ENCODE results near the gene GPR6.
A peak's percentile ranks its signal among the peaks of the same experiment; 100 is the strongest.

GPR6 gene

DNA sequence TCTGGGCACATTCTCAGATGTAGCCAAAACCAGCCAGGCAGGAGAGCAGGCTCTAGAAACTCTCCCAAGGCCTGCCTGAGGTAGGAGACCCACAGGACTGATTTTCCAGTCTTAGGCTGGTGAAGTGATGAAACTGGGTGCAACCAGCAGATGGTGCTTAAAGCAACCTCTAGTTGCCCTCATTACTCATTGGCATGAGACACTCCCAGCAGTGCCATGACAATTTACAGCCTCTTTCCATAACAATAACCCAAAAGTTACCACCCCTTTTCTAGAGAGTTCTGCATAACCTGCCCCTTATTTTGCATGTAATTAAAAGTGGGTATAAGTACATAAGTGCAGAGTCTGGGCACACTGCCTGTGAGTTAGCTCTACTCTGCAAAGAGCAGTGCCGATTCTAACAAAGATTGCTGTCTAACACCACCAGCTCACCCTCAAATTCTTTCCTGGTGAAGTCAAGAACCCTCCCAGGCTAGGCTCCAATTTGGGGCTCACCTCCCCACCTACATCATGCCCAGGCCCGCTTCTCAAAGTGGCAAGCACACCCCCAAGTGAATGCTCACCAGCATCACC is 14.4 kb upstream of the GPR6 start:
- no peaks in the 10 kb centered on the region for H3K27me3 ChIP-seq (ENCODE audit: insufficient read depth, low read depth, severe bottlenecking)
- no peak overlapping the region for H3K4me3 ChIP-seq (ENCODE audit: low read depth, low read length)
- H3K27ac ChIP-seq = no peak overlapping the region
- H3K9me3 ChIP-seq (ENCODE audit: severe bottlenecking) = no peaks in the 10 kb centered on the region
- DNase-seq = no peak
- H3K36me3 ChIP-seq = no peaks in the 10 kb centered on the region
- no peak for TF ChIP-seq CTCF (IDR thresholded peaks at IDR 0.05; ENCODE audit: low read depth, low read length)

GRCh38 chr6:109964949-109965348 is 13.2 kb upstream of the GPR6 start:
- H3K27ac ChIP-seq = no peak overlapping the region
- TF ChIP-seq CTCF (IDR thresholded peaks at IDR 0.05; ENCODE audit: low read depth, low read length) = no peak
- H3K9me3 ChIP-seq (ENCODE audit: severe bottlenecking) = no peaks in the 10 kb centered on the region
- H3K36me3 ChIP-seq = no peaks in the 10 kb centered on the region
- no peak overlapping the region for H3K4me3 ChIP-seq (ENCODE audit: low read depth, low read length)
- no peak for DNase-seq
- H3K27me3 ChIP-seq (ENCODE audit: insufficient read depth, low read depth, severe bottlenecking) = no peaks in the 10 kb centered on the region

GRCh38 chr6:109966299-109966698 is 11.8 kb upstream of the GPR6 start:
- Histone ChIP-seq H3K27me3 (ENCODE audit: insufficient read depth, low read depth, severe bottlenecking) (no peaks in the 10 kb centered on the region), H3K27ac (no peak overlapping the region), H3K4me3 (ENCODE audit: low read depth, low read length) (no peak overlapping the region), H3K9me3 (ENCODE audit: severe bottlenecking) (no peaks in the 10 kb centered on the region), H3K36me3 (no peaks in the 10 kb centered on the region)
- no peak for DNase-seq
- no peak for TF ChIP-seq CTCF (IDR thresholded peaks at IDR 0.05; ENCODE audit: low read depth, low read length)

DNA sequence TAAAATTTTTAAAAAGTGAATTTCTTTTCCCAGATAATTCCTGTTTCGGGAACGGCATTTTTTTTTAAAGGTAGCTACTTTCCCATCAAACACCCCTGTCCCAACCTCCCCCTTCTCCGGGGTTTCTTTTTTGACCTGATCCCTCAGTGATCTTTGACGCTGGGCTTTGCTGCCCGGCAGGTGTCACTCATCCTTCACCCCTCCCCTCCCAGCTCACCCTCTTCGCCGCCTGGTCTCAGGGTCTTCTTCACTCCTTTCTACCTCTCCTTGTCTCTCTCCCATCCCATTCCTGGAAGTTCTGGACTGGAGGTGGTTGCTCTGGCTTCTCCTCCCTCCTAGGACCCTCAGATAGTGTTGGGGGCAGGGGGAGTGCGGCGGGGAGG is 329 bp upstream of the GPR6 start:
- peak; percentile 28; the same call in 1 of the 2 replicates for TF ChIP-seq CTCF (IDR thresholded peaks at IDR 0.05; ENCODE audit: low read depth, low read length)
- DNase-seq = peak; percentile 64
- Histone ChIP-seq H3K27me3 (ENCODE audit: insufficient read depth, low read depth, severe bottlenecking) (peaks cover 19% of the 10 kb centered on the region), H3K27ac (peak overlapping the region; percentile 43; the same call in 1 of the 2 replicates), H3K36me3 (no peaks in the 10 kb centered on the region), H3K4me3 (ENCODE audit: low read depth, low read length) (peak overlapping the region; percentile 68), H3K9me3 (ENCODE audit: severe bottlenecking) (peaks cover 2% of the 10 kb centered on the region)

- TF ChIP-seq CTCF (IDR thresholded peaks at IDR 0.05; ENCODE audit: low read depth, low read length) = peak; percentile 32
- Histone ChIP-seq H3K9me3 (ENCODE audit: severe bottlenecking) (peaks cover 2% of the 10 kb centered on the region), H3K36me3 (no peaks in the 10 kb centered on the region), H3K4me3 (ENCODE audit: low read depth, low read length) (peak overlapping the region; percentile 68), H3K27ac (no peak overlapping the region), H3K27me3 (ENCODE audit: insufficient read depth, low read depth, severe bottlenecking) (peaks cover 19% of the 10 kb centered on the region)
- DNase-seq = peak; percentile 61
Measured at GRCh38 chr6:109979033-109979921, 1.2 kb downstream of the GPR6 start.

All from WERI-Rb-1 (cell line).